ENCODE results near the gene TBC1D1. TPM values are rescaled to one million over a fixed set of nuclear protein-coding genes. Genes with fewer than 3 reads are reported as not detected.

The TBC1D1 gene, protein sequence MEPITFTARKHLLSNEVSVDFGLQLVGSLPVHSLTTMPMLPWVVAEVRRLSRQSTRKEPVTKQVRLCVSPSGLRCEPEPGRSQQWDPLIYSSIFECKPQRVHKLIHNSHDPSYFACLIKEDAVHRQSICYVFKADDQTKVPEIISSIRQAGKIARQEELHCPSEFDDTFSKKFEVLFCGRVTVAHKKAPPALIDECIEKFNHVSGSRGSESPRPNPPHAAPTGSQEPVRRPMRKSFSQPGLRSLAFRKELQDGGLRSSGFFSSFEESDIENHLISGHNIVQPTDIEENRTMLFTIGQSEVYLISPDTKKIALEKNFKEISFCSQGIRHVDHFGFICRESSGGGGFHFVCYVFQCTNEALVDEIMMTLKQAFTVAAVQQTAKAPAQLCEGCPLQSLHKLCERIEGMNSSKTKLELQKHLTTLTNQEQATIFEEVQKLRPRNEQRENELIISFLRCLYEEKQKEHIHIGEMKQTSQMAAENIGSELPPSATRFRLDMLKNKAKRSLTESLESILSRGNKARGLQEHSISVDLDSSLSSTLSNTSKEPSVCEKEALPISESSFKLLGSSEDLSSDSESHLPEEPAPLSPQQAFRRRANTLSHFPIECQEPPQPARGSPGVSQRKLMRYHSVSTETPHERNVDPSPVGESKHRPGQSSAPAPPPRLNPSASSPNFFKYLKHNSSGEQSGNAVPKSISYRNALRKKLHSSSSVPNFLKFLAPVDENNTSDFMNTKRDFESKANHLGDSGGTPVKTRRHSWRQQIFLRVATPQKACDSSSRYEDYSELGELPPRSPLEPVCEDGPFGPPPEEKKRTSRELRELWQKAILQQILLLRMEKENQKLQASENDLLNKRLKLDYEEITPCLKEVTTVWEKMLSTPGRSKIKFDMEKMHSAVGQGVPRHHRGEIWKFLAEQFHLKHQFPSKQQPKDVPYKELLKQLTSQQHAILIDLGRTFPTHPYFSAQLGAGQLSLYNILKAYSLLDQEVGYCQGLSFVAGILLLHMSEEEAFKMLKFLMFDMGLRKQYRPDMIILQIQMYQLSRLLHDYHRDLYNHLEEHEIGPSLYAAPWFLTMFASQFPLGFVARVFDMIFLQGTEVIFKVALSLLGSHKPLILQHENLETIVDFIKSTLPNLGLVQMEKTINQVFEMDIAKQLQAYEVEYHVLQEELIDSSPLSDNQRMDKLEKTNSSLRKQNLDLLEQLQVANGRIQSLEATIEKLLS (N-terminal part only)
- polyA plus RNA-seq (2013) = 148 and 163 TPM in 2 replicates

- peak within 1 kb of the TSS; percentile 77 for H2AFZ ChIP-seq (ENCODE audit: insufficient read depth, low read length, poor library complexity)
- no peak within 1 kb of the TSS for H3K23ac ChIP-seq (ENCODE audit: low read length)
- no CpG with 5 or more reads among the region's 43 CpGs for WGBS (ENCODE audit: extremely low coverage, insufficient coverage, insufficient read length)
- DNase-seq = peak; percentile 3 to 41
- H3K4ac ChIP-seq (ENCODE audit: low read depth, low read length) = no peak within 1 kb of the TSS
- H3K36me3 ChIP-seq (ENCODE audit: control insufficient read depth in 1 of 2, insufficient read depth in 2 of 2, low read length in 2 of 2) = no peaks in the 10 kb centered on the region
- H3K79me1 ChIP-seq (ENCODE audit: low read length) = peaks cover 2% of the 10 kb centered on the region
- H3K4me2 ChIP-seq (ENCODE audit: low read length) = peak within 1 kb of the TSS; percentile 96
- no peak within 1 kb of the TSS for H3K9ac ChIP-seq (ENCODE audit: low read length)
- H2AK5ac ChIP-seq (ENCODE audit: low read length) = no peak within 1 kb of the TSS
- H2BK120ac ChIP-seq (ENCODE audit: insufficient read depth, low read length, poor library complexity) = no peak within 1 kb of the TSS
- H2BK12ac ChIP-seq (ENCODE audit: low read length) = no peak within 1 kb of the TSS
- no peak within 1 kb of the TSS for H3K18ac ChIP-seq (ENCODE audit: low read length)
- no peak within 1 kb of the TSS for H4K8ac ChIP-seq (ENCODE audit: low read depth, low read length)
- peaks cover 35% of the 10 kb centered on the region for H3K27me3 ChIP-seq (ENCODE audit: insufficient read depth, low read length)
- peak within 1 kb of the TSS; percentile 73 for H3K4me3 ChIP-seq (ENCODE audit: low read depth, low read length)
- no peak within 1 kb of the TSS for H2BK5ac ChIP-seq (ENCODE audit: low read depth, low read length, poor library complexity)
- H3K9me3 ChIP-seq (ENCODE audit: insufficient read depth, low read depth, low read length) = peaks cover 3% of the 10 kb centered on the region
- no peak within 1 kb of the TSS for H4K91ac ChIP-seq (ENCODE audit: low read depth, low read length)
- no peaks in the 10 kb centered on the region for H3K79me2 ChIP-seq (ENCODE audit: control insufficient read depth, insufficient read depth, low read length, poor library complexity)
- no peak within 1 kb of the TSS for H3K27ac ChIP-seq (ENCODE audit: low read depth, low read length)
- no peak within 1 kb of the TSS for H3K14ac ChIP-seq (ENCODE audit: low read length)
- no peak within 1 kb of the TSS for H4K12ac ChIP-seq (ENCODE audit: low read depth, low read length)
- H3K4me1 ChIP-seq (ENCODE audit: control insufficient read depth in 1 of 2, insufficient read depth in 2 of 2, low read length in 2 of 2) = peaks cover 8 to 14% of the 10 kb centered on the region in 2 experiments
These were observed at the start of gene TBC1D1 for GRCh38 chr4:37890801-37891259. Gene TBC1D1 (plus strand): TSS chr4:37891084. CDS start chr4:37902096, 11,012 bp downstream.

- H2BK5ac ChIP-seq (ENCODE audit: low read depth, low read length, poor library complexity) = no peak overlapping the region
- H2BK120ac ChIP-seq (ENCODE audit: insufficient read depth, low read length, poor library complexity) = no peak overlapping the region
- peaks cover 2 to 6% of the 10 kb centered on the region in 2 experiments for H3K4me1 ChIP-seq (ENCODE audit: control insufficient read depth in 1 of 2, insufficient read depth in 2 of 2, low read length in 2 of 2)
- H2AFZ ChIP-seq (ENCODE audit: insufficient read depth, low read length, poor library complexity) = no peak overlapping the region
- DNase-seq = no peak
- H4K8ac ChIP-seq (ENCODE audit: low read depth, low read length) = no peak overlapping the region
- no peak overlapping the region for H4K91ac ChIP-seq (ENCODE audit: low read depth, low read length)
- WGBS (ENCODE audit: extremely low coverage, insufficient coverage, insufficient read length) = 100% methylated on average over 1 of the region's 5 CpGs
- no peak overlapping the region for H3K23ac ChIP-seq (ENCODE audit: low read length)
- no peak overlapping the region for H3K27ac ChIP-seq (ENCODE audit: low read depth, low read length)
- H2BK12ac ChIP-seq (ENCODE audit: low read length) = no peak overlapping the region
- no peak overlapping the region for H3K9ac ChIP-seq (ENCODE audit: low read length)
- H3K79me1 ChIP-seq (ENCODE audit: low read length) = no peaks in the 10 kb centered on the region
- no peaks in the 10 kb centered on the region for H3K9me3 ChIP-seq (ENCODE audit: insufficient read depth, low read depth, low read length)
- H3K4ac ChIP-seq (ENCODE audit: low read depth, low read length) = no peak overlapping the region
- no peak overlapping the region for H4K12ac ChIP-seq (ENCODE audit: low read depth, low read length)
- no peak overlapping the region for H3K4me2 ChIP-seq (ENCODE audit: low read length)
- no peaks in the 10 kb centered on the region for H3K27me3 ChIP-seq (ENCODE audit: insufficient read depth, low read length)
- H3K14ac ChIP-seq (ENCODE audit: low read length) = no peak overlapping the region
- peaks cover 11 to 19% of the 10 kb centered on the region in 2 experiments for H3K36me3 ChIP-seq (ENCODE audit: control insufficient read depth in 1 of 2, insufficient read depth in 2 of 2, low read length in 2 of 2)
- no peak overlapping the region for H3K18ac ChIP-seq (ENCODE audit: low read length)
- H3K4me3 ChIP-seq (ENCODE audit: low read depth, low read length) = no peak overlapping the region
- no peaks in the 10 kb centered on the region for H3K79me2 ChIP-seq (ENCODE audit: control insufficient read depth, insufficient read depth, low read length, poor library complexity)
- H2AK5ac ChIP-seq (ENCODE audit: low read length) = no peak overlapping the region
These were observed 46.7 kb upstream of the TBC1D1 start for GRCh38 chr4:37844204-37844603.

- Histone ChIP-seq H3K4ac (ENCODE audit: low read depth, low read length) (no peak overlapping the region), H3K14ac (ENCODE audit: low read length) (no peak overlapping the region), H4K12ac (ENCODE audit: low read depth, low read length) (no peak overlapping the region), H2AFZ (ENCODE audit: insufficient read depth, low read length, poor library complexity) (no peak overlapping the region), H2BK5ac (ENCODE audit: low read depth, low read length, poor library complexity) (no peak overlapping the region), H2AK5ac (ENCODE audit: low read length) (no peak overlapping the region), H3K4me1 (ENCODE audit: control insufficient read depth in 1 of 2, insufficient read depth in 2 of 2, low read length in 2 of 2) (peaks cover 2 to 6% of the 10 kb centered on the region in 2 experiments), H3K9me3 (ENCODE audit: insufficient read depth, low read depth, low read length) (no peaks in the 10 kb centered on the region), H3K27me3 (ENCODE audit: insufficient read depth, low read length) (no peaks in the 10 kb centered on the region), H3K4me3 (ENCODE audit: low read depth, low read length) (no peak overlapping the region), H3K36me3 (ENCODE audit: control insufficient read depth in 1 of 2, insufficient read depth in 2 of 2, low read length in 2 of 2) (peaks cover 16 to 19% of the 10 kb centered on the region in 2 experiments), H2BK12ac (ENCODE audit: low read length) (no peak overlapping the region), H3K9ac (ENCODE audit: low read length) (no peak overlapping the region), H3K79me1 (ENCODE audit: low read length) (no peaks in the 10 kb centered on the region), H2BK120ac (ENCODE audit: insufficient read depth, low read length, poor library complexity) (no peak overlapping the region), H4K91ac (ENCODE audit: low read depth, low read length) (no peak overlapping the region), H3K79me2 (ENCODE audit: control insufficient read depth, insufficient read depth, low read length, poor library complexity) (no peaks in the 10 kb centered on the region), H3K27ac (ENCODE audit: low read depth, low read length) (no peak overlapping the region), H4K8ac (ENCODE audit: low read depth, low read length) (no peak overlapping the region), H3K4me2 (ENCODE audit: low read length) (no peak overlapping the region), H3K18ac (ENCODE audit: low read length) (no peak overlapping the region), H3K23ac (ENCODE audit: low read length) (no peak overlapping the region)
- WGBS (ENCODE audit: extremely low coverage, insufficient coverage, insufficient read length) = no CpG with 5 or more reads among the region's 4 CpGs
- DNase-seq = no peak
These were observed 45.7 kb upstream of the TBC1D1 start for GRCh38 chr4:37845201-37845600.

- no peaks in the 10 kb centered on the region for H3K27me3 ChIP-seq (ENCODE audit: insufficient read depth, low read length)
- no CpG with 5 or more reads among the region's 5 CpGs for WGBS (ENCODE audit: extremely low coverage, insufficient coverage, insufficient read length)
- no peak overlapping the region for H3K23ac ChIP-seq (ENCODE audit: low read length)
- H2BK5ac ChIP-seq (ENCODE audit: low read depth, low read length, poor library complexity) = no peak overlapping the region
- H4K91ac ChIP-seq (ENCODE audit: low read depth, low read length) = no peak overlapping the region
- H3K18ac ChIP-seq (ENCODE audit: low read length) = no peak overlapping the region
- H3K4me2 ChIP-seq (ENCODE audit: low read length) = no peak overlapping the region
- H3K36me3 ChIP-seq (ENCODE audit: control insufficient read depth in 1 of 2, insufficient read depth in 2 of 2, low read length in 2 of 2) = peaks cover 14 to 19% of the 10 kb centered on the region in 2 experiments
- no peak for DNase-seq
- no peak overlapping the region for H2BK12ac ChIP-seq (ENCODE audit: low read length)
- peak overlapping the region; percentile 49 for H3K27ac ChIP-seq (ENCODE audit: low read depth, low read length)
- no peak overlapping the region for H2AFZ ChIP-seq (ENCODE audit: insufficient read depth, low read length, poor library complexity)
- no peak overlapping the region for H2BK120ac ChIP-seq (ENCODE audit: insufficient read depth, low read length, poor library complexity)
- no peak overlapping the region for H4K12ac ChIP-seq (ENCODE audit: low read depth, low read length)
- H2AK5ac ChIP-seq (ENCODE audit: low read length) = no peak overlapping the region
- H3K14ac ChIP-seq (ENCODE audit: low read length) = no peak overlapping the region
- H3K79me2 ChIP-seq (ENCODE audit: control insufficient read depth, insufficient read depth, low read length, poor library complexity) = no peaks in the 10 kb centered on the region
- H3K9me3 ChIP-seq (ENCODE audit: insufficient read depth, low read depth, low read length) = no peaks in the 10 kb centered on the region
- no peaks in the 10 kb centered on the region for H3K79me1 ChIP-seq (ENCODE audit: low read length)
- no peak overlapping the region for H4K8ac ChIP-seq (ENCODE audit: low read depth, low read length)
- no peak overlapping the region for H3K9ac ChIP-seq (ENCODE audit: low read length)
- peaks cover 2 to 6% of the 10 kb centered on the region in 2 experiments for H3K4me1 ChIP-seq (ENCODE audit: control insufficient read depth in 1 of 2, insufficient read depth in 2 of 2, low read length in 2 of 2)
- no peak overlapping the region for H3K4me3 ChIP-seq (ENCODE audit: low read depth, low read length)
- H3K4ac ChIP-seq (ENCODE audit: low read depth, low read length) = no peak overlapping the region
These were observed 43.5 kb upstream of the TBC1D1 start for GRCh38 chr4:37847311-37847884.

Data from trophoblast cell (in vitro differentiated cells and primary cell).